ENCODE measurements around the gene LOX.
"Not testable (repeated sequence)": the region's sequence is repeated elsewhere in the genome, so short reads cannot be mapped to it uniquely, and the experiment has no call there.

Gene LOX

DNA sequence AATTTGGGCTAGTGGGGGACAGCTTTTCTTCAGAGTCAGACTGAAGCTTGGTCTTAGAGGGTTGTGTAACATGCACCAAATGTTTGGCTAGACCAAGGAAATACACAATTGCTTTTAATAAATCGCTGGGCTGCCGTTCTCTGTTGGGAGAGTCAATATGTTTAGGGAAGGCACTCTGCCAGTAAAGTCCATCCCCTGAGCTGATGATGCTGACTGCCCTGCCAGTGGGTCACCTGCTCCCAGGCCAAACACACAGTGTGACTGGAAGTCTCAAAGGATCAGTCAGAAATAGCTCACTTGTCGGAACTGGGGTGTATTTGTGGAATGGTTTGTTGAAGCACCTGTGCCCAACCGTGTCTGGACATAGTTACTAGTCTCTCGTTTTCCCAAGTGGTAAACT, 33.4 kb upstream of the LOX start:
- no peak overlapping the region for H3K4me3 ChIP-seq (ENCODE audit: low read length)
- no peak for TF ChIP-seq ZNF274 (IDR thresholded peaks at IDR 0.05; ENCODE audit: low read depth, low read length)

DNA sequence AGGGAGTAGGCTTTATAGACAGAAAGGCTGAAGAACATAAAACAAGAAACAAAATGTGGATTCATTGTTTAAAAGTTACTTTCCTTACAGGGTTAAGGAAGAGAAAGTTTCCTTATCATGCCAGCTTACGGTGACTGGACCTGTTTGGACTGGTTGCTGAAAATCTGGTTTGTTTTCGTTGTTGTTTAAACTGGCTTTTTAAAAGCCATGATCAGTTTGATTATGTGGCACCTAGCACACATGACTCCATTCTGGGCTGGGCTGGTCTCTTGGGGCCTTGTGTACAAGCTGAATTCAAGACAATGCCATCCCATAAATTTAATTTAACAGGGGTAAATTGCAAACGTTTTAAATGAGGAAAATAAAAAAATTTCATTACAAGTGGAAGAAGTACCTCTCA, 32.9 kb upstream of the LOX start:
- H3K4me3 ChIP-seq (ENCODE audit: low read length) = no peak overlapping the region
- TF ChIP-seq ZNF274 (IDR thresholded peaks at IDR 0.05; ENCODE audit: low read depth, low read length) = no peak

DNA sequence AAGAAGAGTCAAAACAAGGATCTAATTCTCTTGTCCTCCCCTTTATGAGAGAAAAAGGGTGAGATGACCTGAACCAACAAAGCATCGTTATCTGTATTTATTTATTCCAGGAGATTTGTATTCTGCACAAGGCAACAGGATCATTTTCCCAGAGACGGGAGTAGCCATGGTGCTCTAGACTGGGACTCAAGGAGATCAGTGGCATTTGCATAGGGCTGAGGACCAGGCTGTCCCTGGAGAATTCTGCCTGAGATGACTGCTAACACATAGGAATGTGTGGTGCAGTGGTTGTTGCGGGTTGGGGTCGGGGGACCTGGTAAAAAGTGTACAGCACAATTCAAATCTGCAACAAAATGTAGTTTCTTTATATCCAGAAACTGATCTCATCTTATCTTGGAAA, 29.0 kb upstream of the LOX start:
- no peak for TF ChIP-seq ZNF274 (IDR thresholded peaks at IDR 0.05; ENCODE audit: low read depth, low read length)
- H3K4me3 ChIP-seq (ENCODE audit: low read length) = no peak overlapping the region

DNA sequence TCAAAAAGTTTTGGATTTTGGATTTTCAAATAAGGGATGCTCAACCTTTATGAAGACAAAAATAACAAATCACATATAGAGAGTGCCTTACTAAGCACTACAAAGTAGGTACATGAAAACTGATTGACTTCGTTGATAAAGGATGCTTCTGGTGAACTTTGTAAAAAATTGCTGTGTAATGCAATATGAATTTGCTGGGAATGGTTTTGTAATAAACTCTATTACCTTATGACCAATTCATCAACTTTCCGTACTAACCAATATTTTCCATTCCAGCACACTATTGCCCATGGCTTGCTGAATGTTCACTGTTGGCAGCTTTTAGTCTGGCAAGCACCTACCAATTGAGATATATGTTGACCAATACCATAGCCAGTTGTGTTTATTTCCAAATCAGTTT, 27.9 kb upstream of the LOX start:
- TF ChIP-seq ZNF274 (IDR thresholded peaks at IDR 0.05; ENCODE audit: low read depth, low read length) = no peak
- no peak overlapping the region for H3K4me3 ChIP-seq (ENCODE audit: low read length)

DNA sequence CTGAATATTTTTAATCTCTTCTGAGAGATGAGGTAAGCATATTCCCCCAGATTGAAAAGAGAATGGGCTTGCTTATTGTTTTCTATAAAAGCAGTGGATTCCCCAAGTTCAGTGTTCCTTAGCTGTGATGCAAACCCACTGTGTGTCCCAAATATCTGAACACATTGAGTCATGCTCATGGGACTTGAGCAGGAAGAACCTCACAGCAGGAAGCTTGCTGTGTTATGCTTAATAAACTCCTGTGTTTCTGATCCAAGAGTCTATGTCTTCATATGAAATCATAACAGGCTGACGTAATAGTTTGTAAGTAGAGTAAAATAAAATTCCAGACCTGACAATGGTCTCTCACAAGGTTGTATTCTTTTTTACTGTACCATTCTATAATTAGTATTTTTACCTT, 24.8 kb upstream of the LOX start:
- no peak for TF ChIP-seq ZNF274 (IDR thresholded peaks at IDR 0.05; ENCODE audit: low read depth, low read length)
- no peak overlapping the region for H3K4me3 ChIP-seq (ENCODE audit: low read length)

DNA sequence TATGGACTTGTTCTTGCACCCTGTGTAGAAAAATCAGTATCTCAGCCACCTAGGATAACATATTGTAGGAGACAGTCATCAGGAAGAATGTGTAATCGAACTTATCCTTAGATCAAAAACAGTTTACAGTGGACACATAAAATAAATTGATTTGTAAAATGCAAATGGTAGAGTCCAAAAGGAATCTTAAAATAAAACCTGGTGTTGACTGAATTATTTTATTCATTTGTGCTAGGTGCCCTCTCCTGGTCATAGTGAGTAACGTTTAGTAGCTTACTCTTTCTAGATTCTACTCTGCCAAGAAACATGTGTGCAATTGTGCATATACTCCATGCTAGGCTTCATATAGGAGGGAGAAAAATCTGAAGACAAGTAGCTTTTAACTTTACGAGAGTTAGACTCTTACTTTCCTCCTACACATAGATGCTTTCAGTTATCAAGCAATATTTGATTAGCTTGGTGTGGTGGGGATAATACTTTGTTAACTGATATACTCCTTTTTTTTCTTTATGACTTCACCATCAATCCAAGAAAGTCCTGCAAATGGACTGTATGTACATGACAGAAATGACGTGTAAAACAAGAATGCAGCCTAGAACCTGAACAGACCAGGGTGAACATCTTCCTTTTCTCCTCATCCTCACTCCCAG, 23.7 kb upstream of the LOX start:
- no peak overlapping the region for H3K4me3 ChIP-seq (ENCODE audit: low read length)
- no peak for TF ChIP-seq ZNF274 (IDR thresholded peaks at IDR 0.05; ENCODE audit: low read depth, low read length)

DNA sequence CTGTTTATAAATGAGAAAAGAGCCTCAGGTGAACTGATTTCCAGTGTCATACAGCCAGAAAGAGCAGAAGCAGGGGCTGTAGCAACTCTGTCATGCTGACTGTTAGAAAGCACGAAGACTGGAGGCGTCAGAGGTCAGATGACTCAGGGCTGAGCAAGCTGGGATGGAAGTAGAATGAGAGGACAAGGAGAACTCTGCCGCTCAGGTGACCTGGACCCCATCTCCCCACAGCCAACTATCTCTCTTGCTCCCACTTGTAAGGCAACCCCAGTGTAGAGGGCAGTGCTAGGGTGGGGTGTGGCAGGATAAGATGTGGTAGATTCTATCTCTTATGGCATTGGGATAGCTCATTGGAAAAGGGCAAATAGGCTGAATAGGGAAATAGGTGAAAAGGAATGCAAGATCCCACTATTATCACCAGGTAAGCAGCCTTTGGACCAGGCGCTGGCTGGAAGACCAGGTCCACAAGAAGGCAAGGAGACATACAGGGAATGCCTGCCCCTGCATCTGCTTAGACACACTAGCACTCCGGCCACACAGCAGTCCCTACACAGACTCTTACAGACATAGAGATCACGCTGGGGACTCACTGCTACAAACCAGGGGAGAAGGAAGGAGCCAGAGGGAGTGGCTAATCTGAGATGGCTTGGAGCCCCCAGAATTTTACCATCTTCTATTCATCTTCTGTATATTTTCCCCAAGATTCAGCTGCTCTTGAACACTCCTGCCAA, 21.2 kb upstream of the LOX start:
- no peak overlapping the region for H3K4me3 ChIP-seq (ENCODE audit: low read length)
- TF ChIP-seq ZNF274 (IDR thresholded peaks at IDR 0.05; ENCODE audit: low read depth, low read length) = no peak

DNA sequence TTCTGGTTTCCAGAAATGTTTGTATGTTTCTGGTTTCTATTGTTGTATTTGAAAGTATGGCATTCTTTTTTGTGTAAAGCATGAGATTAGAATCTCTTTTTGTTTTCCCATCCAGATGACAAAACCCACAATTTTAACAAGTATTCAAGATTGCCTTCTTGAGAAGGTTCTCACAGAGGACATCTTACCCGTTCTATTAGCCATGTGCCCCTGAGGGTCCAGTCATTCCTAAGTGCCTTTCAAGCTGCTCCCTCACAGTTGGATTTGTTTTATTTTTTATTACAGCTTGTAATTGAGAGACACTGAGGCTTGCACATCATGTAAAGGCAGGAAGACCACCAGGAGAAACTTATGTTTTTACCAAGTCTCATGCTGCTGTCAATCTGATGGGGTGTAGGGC, 19.3 kb upstream of the LOX start:
- TF ChIP-seq ZNF274 (IDR thresholded peaks at IDR 0.05; ENCODE audit: low read depth, low read length) = no peak
- no peak overlapping the region for H3K4me3 ChIP-seq (ENCODE audit: low read length)

DNA sequence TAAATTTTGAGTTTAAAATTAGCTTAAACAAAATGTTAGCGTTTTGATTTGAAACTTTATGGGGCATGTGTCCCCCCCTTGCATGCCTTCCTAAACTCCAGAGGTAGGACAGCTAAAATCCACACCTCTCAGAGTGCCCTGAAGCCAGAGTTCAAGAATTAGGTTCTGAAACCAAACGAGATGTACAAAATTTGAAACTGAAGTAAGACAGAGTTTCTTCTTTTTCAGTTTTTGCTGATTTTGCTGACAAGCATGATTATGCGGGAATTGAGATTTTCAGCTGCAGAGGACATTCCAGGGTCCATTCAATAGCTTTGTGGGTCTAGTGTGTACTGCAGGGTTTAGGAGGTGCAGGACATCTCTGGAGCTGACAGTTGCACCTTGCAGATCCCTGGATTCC, 17.1 kb upstream of the LOX start:
- no peak for TF ChIP-seq ZNF274 (IDR thresholded peaks at IDR 0.05; ENCODE audit: low read depth, low read length)

DNA sequence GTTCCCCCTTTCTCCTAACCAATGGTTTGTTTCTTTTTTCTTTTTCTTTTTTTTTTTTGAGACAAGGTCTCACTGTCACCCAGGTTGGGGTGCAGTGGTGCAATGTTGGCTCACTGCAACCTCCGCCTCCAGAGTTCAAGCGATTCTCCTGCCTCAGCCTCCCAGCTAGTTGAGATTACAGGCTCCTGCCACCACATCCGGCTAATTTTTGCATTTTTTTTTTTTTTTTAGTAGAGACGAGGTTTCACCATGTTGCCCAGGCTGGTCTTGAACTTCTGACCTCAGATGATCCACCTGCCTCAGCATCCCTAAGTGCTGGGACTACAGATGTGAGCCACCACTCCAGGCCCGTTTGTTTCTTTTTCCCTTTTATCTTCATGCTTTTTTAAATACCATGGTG, 16.2 kb upstream of the LOX start:
- not testable (repeated sequence) for H3K4me3 ChIP-seq (ENCODE audit: low read length)

More for the DNA sequence above, 17.1 kb upstream of the LOX start:
- no peak overlapping the region for H3K4me3 ChIP-seq (ENCODE audit: low read length)

DNA sequence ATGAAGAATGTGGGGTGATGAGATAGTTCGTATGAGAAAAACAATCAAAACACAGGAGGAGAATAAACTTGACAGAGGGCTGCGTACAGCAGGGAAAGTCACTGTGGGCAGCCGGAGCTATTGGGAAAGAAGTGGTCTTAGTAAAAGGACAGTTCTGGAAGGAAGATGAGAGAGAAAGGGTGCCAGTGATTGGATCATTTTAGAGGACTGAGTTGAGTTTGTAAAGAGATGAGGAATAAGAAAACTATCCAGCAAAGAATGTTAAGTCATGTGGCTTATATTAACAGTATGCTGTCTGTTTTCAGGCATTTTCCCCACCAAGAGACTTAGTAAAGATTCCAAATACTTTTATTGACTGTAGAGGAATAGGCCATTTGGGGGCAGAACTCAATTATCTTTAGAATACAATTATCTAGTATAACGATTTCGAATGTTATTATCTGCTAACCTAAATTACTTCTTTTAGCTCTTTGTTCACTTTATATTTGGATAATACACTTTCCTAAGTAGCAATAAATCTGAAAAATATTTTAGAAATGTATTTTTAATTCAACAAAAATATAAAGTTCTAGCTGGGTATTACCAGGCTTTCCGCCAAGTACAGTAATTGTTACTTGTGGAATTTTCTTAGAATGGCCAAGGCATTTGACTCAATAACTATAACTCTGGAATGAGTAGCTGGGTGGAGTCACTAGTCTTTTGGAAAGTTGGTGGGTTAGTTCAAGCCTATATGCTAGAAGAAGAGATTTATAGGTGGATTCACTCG, 15.5 kb upstream of the LOX start:
- no peak overlapping the region for H3K4me3 ChIP-seq (ENCODE audit: low read length)

DNA sequence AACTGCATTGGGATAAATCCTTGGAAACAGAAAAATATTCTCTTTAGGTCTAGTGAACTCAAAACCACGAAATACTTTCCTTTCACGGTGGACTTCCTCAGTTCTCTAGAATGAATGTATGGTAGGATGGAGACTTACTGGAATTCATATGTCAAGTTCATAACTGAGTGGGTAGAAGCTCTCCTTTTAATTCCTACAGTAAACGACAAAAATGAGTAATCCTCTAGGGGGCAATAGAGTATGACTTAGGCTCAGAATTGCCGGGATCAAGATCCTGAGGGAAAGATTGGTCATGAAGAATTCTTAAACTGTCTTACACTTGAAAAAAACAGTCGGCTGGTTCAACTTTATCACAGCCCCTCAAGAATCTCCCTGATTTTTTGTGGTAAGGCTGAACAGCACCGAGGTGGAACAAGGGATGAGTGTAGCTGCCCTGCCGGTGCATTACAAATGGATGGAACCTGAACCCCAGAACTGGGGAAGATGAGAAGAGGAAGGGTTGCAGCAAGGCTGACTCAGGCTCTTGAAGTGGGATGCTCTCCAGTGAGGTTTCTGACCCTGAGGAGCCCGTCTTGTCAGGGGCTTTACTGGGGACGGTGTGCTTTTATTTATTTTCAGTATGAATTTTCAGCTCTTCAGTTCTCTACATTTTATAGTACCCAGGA, 14.0 kb upstream of the LOX start:
- no peak overlapping the region for H3K4me3 ChIP-seq (ENCODE audit: low read length)
- TF ChIP-seq ZNF274 (IDR thresholded peaks at IDR 0.05; ENCODE audit: low read depth, low read length) = no peak

More for the DNA sequence above, 15.5 kb upstream of the LOX start:
- no peak for TF ChIP-seq ZNF274 (IDR thresholded peaks at IDR 0.05; ENCODE audit: low read depth, low read length)

DNA sequence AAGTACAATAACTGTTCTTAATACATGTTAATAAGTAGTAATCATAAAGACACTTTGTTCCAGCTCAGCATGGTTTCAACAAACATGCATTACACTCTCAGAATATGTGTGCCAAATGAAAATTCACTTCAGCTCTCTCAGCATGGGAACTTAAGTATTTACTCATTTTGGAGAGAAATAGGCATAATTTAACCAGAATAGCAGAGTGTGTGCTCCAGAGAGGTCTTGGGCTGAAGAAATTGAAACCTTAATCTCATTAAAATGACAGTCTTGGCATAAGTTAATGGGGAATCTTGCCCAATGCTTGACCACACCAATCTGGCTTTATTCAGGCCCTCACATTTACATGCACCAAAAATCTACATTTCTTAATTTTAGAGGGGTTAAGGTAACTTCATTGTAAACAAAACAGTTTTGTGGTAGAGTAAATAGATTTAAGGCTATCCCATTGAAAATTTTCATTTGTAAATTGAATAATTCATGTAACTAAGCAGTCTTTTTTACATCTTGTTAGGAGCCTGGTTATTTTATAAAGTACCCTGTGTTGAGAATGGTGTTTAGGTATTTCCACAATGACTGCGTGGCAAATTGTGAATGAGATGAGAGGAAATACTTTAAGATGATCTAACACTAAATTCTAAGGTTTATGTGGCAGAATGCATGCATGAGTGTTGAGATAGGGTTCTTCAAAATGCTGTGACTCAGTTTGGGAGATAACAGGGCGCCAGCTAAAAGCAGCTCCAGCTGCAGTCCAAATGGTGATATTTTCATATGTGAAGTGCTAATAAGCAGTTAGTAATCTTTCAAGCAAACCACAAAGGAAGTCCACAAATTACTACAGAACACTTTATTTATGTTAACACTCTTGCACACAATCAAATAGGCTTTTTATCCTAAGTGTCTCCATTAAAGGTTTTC, 11.3 kb upstream of the LOX start:
- no peak overlapping the region for H3K4me3 ChIP-seq (ENCODE audit: low read length)
- TF ChIP-seq ZNF274 (IDR thresholded peaks at IDR 0.05; ENCODE audit: low read depth, low read length) = no peak

DNA sequence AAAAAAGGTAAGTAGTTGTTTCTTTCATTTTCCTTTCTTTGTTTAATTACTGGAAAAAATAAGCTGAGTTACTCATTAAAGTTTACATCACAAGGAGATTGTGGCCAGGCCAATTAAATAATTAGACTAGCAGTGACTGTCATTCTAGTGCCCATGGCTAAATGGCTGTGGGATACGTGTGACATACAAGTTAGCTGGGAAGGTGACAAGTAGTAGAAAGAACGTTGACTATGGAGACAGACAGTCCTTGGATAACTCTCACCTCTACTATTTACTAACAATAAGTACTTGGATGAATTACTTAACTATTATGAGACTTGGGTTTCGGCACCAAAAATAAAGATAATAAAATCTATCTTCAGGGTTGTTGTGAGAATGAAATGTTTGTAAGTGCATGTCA, 7.0 kb upstream of the LOX start:
- TF ChIP-seq ZNF274 (IDR thresholded peaks at IDR 0.05; ENCODE audit: low read depth, low read length) = no peak
- H3K4me3 ChIP-seq (ENCODE audit: low read length) = no peak overlapping the region
